Sigmoid colon (tissue), 7 donors: ENCODE results near the gene MCF2L. TPM values are rescaled to one million over a fixed set of nuclear protein-coding genes. Genes with fewer than 3 reads are reported as not detected.

Experiments used
- DNase-seq: peaks from one replicate; pipeline ENCODE4 v3.0.0-alpha.2; 2019
- H3K27ac ChIP-seq, 4 donors: fragments of 200-600 bp; sonication (generic); one replicate each; pipeline ENCODE4 v1.5.1; 2016 to 2019; ENCODE audit warnings: mild to moderate bottlenecking in 1 of 4
- H3K27me3 ChIP-seq, 3 donors: fragments of 200-600 bp; sonication (generic); one replicate each; pipeline ENCODE4 v1.5.1; 2019; ENCODE audit warnings: mild to moderate bottlenecking in 1 of 3
- H3K36me3 ChIP-seq, 4 donors: fragments of 200-600 bp; sonication (generic); one replicate each; pipeline ENCODE4 v1.5.1; 2016 to 2019
- H3K4me1 ChIP-seq, 4 donors: fragments of 200-600 bp; sonication (generic); one replicate each; pipeline ENCODE4 v1.5.1; 2017 to 2019
- H3K4me3 ChIP-seq, 4 donors: fragments of 200-600 bp; sonication (generic); one replicate each; pipeline ENCODE4 v1.5.1; 2017 to 2019; ENCODE audit warnings: mild to moderate bottlenecking in 2 of 4, moderate library complexity in 1 of 4
- H3K9me3 ChIP-seq, 4 donors: fragments of 200-600 bp in 3 of 4; sonication (generic) in 3 of 4; one replicate each; pipeline versions ENCODE4 v1.5.1 to v1.6.1; 2013 to 2019
- CTCF ChIP-seq, 4 experiments: fragments of 450-650 bp in 3 of 4; fragments of 200-600 bp in 1 of 4; IDR thresholded peaks; one replicate each; pipeline ENCODE4 v1.5.1; 2016 to 2019; ENCODE audit warnings: antibody characterized with exemption in 4 of 4, mild to moderate bottlenecking in 3 of 4, moderate library complexity in 2 of 4
- EP300 ChIP-seq, 4 donors: sonication (generic); formaldehyde crosslinking; IDR thresholded peaks; one replicate each; pipeline ENCODE4 v1.6.1; 2017; ENCODE audit warnings: antibody characterized with exemption in 4 of 4
- POLR2A ChIP-seq, 2 donors: fragments of 450-650 bp; IDR thresholded peaks; one replicate each; pipeline ENCODE4 v1.6.1; 2016; ENCODE audit warnings: antibody characterized with exemption in 2 of 2, mild to moderate bottlenecking in 2 of 2, moderate library complexity in 2 of 2
- POLR2AphosphoS5 ChIP-seq, 4 donors: sonication (generic); formaldehyde crosslinking; IDR thresholded peaks; one replicate each; pipeline ENCODE4 v1.6.1; 2017; ENCODE audit warnings: antibody characterized with exemption in 4 of 4
- WGBS, 2 donors: extraction: QIAGEN DNeasy Blood & Tissue Kit; methylation state at CpG; one replicate each; pipeline ENCODE4 v1.1.7; 2013; 5-methylcytosine and 5-hydroxymethylcytosine counted together
- intact Hi-C: fragments of 100-400 bp; cut with DNase I; formaldehyde crosslinking; loops from one replicate; pipeline ENCODE4 v1.15.1; 2023
- polyA plus RNA-seq, 3 donors: library from polyadenylated mRNA; stranded (reverse); fragments of 200-250 nt; gene quantifications; one replicate each; pipeline ENCODE4 v1.2.3, GENCODE V29; 2013
- total RNA-seq, 4 donors: library from RNA; depleted of rRNA; stranded (reverse); fragments of >200 nt; gene quantifications; one replicate each; pipeline ENCODE4 v1.1.0, GENCODE V29; 2016
- donor health status: healthy with polysubstance abuse.
- donor health status: Bipolar disorder and iron deficiency.
- donor health status: healthy.

Gene MCF2L
- total RNA-seq (10 to 100 TPM in 3 of 4 donors, 1 to 10 TPM in 1; 7.5 to 20.2 (median 13.0) TPM), polyA plus RNA-seq (10 to 100 TPM; 43.5 to 59.9 (median 51.1) TPM)

- Histone ChIP-seq H3K4me1 (peaks cover 0 to 21% (median 15%) of the 10 kb centered on the region in 4 donors), H3K4me3 (peak within 1 kb of the TSS in 3 of 4 donors; percentile 34 to 48 (median 47)), H3K27ac (peak within 1 kb of the TSS in 3 of 4 donors; percentile 28 to 43 (median 37)), H3K27me3 (peaks cover 27 to 70% (median 62%) of the 10 kb centered on the region in 3 donors), H3K9me3 (no peaks in the 10 kb centered on the region), H3K36me3 (no peaks in the 10 kb centered on the region)
- DNase-seq: peak; percentile 51
- no peak for TF ChIP-seq CTCF (IDR thresholded peaks at IDR 0.05)
- TF ChIP-seq EP300 (IDR thresholded peaks at IDR 0.05): no peak
- no peak for TF ChIP-seq POLR2A (IDR thresholded peaks at IDR 0.05)
- TF ChIP-seq POLR2AphosphoS5 (IDR thresholded peaks at IDR 0.05): no peak
- WGBS, 2 donors: 1% methylated on average over 69 of the region's 69 CpGs
- intact Hi-C loops: no loop called here
Observed at GRCh38 chr13:112968910-112969691, at the start of gene MCF2L. MCF2L (plus strand) TSS chr13:112969214; CDS start chr13:112969380, 166 bp downstream.

GRCh38 chr13:112923962-112924361 is 45.1 kb upstream of the MCF2L start:
- Histone ChIP-seq H3K27me3 (peaks cover 0 to 23% (median 0%) of the 10 kb centered on the region in 3 donors), H3K36me3 (no peaks in the 10 kb centered on the region), H3K4me1 (peaks cover 0 to 3% (median 1%) of the 10 kb centered on the region in 4 donors), H3K9me3 (no peaks in the 10 kb centered on the region), H3K4me3 (no peak overlapping the region), H3K27ac (no peak overlapping the region)
- TF ChIP-seq POLR2A (IDR thresholded peaks at IDR 0.05): no peak
- TF ChIP-seq EP300 (IDR thresholded peaks at IDR 0.05): no peak
- no peak for TF ChIP-seq POLR2AphosphoS5 (IDR thresholded peaks at IDR 0.05)
- no peak for TF ChIP-seq CTCF (IDR thresholded peaks at IDR 0.05)
- 89 to 92% methylated on average over 12 of the region's 12 CpGs for WGBS, 2 donors
- DNase-seq: no peak
- intact Hi-C loops: no loop called here

GRCh38 chr13:112924365-112924764 is 44.6 kb upstream of the MCF2L start:
- no peaks in the 10 kb centered on the region for H3K9me3 ChIP-seq
- H3K27me3 ChIP-seq: peaks cover 0 to 27% (median 4%) of the 10 kb centered on the region in 3 donors
- WGBS, 2 donors: 91 to 94% methylated on average over 2 of the region's 2 CpGs
- no peak for DNase-seq
- TF ChIP-seq POLR2A (IDR thresholded peaks at IDR 0.05): no peak
- no peak for TF ChIP-seq POLR2AphosphoS5 (IDR thresholded peaks at IDR 0.05)
- TF ChIP-seq EP300 (IDR thresholded peaks at IDR 0.05): no peak
- TF ChIP-seq CTCF (IDR thresholded peaks at IDR 0.05): no peak
- peaks cover 0 to 7% (median 3%) of the 10 kb centered on the region in 4 donors for H3K4me1 ChIP-seq
- H3K4me3 ChIP-seq: no peak overlapping the region
- H3K27ac ChIP-seq: no peak overlapping the region
- H3K36me3 ChIP-seq: no peaks in the 10 kb centered on the region
- intact Hi-C loops: no loop called here

GRCh38 chr13:112926003-112926402 is 43.0 kb upstream of the MCF2L start:
- intact Hi-C loops: no loop called here
- no peak overlapping the region for H3K27ac ChIP-seq

More at GRCh38 chr13:112926003-112926402, 43.0 kb upstream of the MCF2L start:
- Histone ChIP-seq H3K4me3 (no peak overlapping the region), H3K36me3 (no peaks in the 10 kb centered on the region), H3K4me1 (peaks cover 0 to 14% (median 5%) of the 10 kb centered on the region in 4 donors), H3K9me3 (no peaks in the 10 kb centered on the region), H3K27me3 (peaks cover 0 to 35% (median 10%) of the 10 kb centered on the region in 3 donors)
- TF ChIP-seq EP300 (IDR thresholded peaks at IDR 0.05) (no peak), POLR2AphosphoS5 (IDR thresholded peaks at IDR 0.05) (no peak), CTCF (IDR thresholded peaks at IDR 0.05) (no peak), POLR2A (IDR thresholded peaks at IDR 0.05) (no peak)
- WGBS, 2 donors: 91 to 97% methylated on average over 15 of the region's 15 CpGs
- no peak for DNase-seq
